ENCODE measurements around the gene KLK13.
A peak's percentile ranks its signal among the peaks of the same experiment; 100 is the strongest.

The KLK13 gene

GRCh38 chr19:51018745-51019543 lies 45.9 kb downstream of the KLK13 start:
- peak in 2 of 4 experiments; percentile 7 to 38 for DNase-seq

GRCh38 chr19:51016798-51017683 lies 47.9 kb downstream of the KLK13 start:
- peak; percentile 63 to 86 (median 68) for DNase-seq

GRCh38 chr19:51015691-51016267 lies 49.1 kb downstream of the KLK13 start:
- DNase-seq, result no peak

- no peak for DNase-seq
Observed at GRCh38 chr19:51014242-51014641, 50.6 kb downstream of the KLK13 start.

- no peak for DNase-seq
Observed at GRCh38 chr19:51012661-51013190, 52.2 kb downstream of the KLK13 start.

GRCh38 chr19:51010066-51010795 lies 54.7 kb downstream of the KLK13 start:
- DNase-seq, result no peak

GRCh38 chr19:51009061-51009891 lies 55.6 kb downstream of the KLK13 start:
- DNase-seq, result no peak

GRCh38 chr19:51007488-51007887 lies 57.4 kb downstream of the KLK13 start:
- no peak for DNase-seq

GRCh38 chr19:51006406-51006805 lies 58.5 kb downstream of the KLK13 start:
- DNase-seq, result no peak
